GM19463 (cell line): ENCODE data around the gene BRDT.

Experiments
- ATAC-seq: cut with Tn5 transposase; IDR thresholded peaks from one replicate; pipeline ENCODE4 v1.9.1; 2021; ENCODE audit warnings: mild to moderate bottlenecking, moderate library complexity; ENCODE audit not compliant: unreplicated experiment

The BRDT gene

DNA sequence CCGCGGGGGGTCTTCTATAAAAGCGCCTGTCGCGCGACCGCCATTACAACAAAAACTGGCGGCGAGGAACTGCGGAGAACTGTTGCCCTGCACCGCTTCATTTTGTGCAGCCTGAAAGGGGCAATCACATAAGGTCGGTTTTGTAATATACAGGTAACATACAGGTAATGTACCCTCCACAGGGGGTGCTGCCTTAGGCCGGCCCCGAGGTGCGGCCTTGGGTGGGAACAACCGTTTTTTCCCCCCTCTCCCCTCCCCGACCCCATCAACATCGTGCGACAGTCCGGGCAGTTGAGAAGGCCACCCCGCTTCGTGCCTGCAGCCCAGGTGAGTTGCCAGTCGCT, at the start of gene BRDT:
BRDT (plus strand) TSS at position 46 of the 344 bp plus-strand sequence. CDS start 13,354 bp downstream, outside the sequence.
- ATAC-seq = no peak

GRCh38 chr1:91900562-91900961, 48.6 kb upstream of the BRDT start:
- ATAC-seq = no peak

DNA sequence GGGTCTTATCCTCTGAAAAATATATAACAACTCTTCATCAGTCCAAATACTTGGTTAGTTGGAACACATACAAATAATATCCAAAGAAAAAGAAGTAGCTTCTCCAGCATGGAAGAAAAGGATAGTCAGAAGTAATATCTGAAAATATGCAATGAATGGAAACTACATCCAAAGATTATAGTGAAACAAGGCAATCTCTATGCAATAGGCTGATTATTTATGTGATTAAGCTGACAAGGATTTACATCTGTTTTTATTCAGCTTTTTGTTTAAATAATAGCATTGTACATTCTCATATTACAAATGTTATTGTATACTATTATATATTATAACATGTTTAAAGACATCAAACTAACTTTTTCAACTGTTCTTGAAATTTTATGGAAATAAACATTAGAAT, 48.0 kb upstream of the BRDT start:
- no peak for ATAC-seq

GRCh38 chr1:91912266-91912665, 36.9 kb upstream of the BRDT start:
- no peak for ATAC-seq

- no peak for ATAC-seq
These were observed 36.2 kb upstream of the BRDT start for GRCh38 chr1:91913018-91913417.

DNA sequence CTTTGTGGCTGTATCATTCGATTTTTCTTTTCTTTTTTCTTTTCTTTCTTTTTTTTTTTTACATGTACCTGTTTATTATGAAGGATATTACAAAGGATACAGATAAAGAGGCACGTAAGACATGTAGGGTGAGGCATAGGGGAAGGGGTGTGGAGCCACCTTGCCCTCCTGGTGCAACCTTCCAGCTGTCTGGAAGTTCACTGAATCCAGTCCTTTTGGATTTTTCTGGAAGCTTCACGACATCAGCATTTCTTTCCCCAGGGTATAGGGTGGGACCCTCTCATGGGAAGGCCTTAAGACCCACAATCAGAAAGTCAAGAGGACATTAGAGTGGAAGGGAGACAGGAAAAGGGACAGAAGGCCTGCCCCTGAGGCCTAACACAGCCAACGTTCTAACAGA, 33.2 kb upstream of the BRDT start:
- ATAC-seq = no peak

DNA sequence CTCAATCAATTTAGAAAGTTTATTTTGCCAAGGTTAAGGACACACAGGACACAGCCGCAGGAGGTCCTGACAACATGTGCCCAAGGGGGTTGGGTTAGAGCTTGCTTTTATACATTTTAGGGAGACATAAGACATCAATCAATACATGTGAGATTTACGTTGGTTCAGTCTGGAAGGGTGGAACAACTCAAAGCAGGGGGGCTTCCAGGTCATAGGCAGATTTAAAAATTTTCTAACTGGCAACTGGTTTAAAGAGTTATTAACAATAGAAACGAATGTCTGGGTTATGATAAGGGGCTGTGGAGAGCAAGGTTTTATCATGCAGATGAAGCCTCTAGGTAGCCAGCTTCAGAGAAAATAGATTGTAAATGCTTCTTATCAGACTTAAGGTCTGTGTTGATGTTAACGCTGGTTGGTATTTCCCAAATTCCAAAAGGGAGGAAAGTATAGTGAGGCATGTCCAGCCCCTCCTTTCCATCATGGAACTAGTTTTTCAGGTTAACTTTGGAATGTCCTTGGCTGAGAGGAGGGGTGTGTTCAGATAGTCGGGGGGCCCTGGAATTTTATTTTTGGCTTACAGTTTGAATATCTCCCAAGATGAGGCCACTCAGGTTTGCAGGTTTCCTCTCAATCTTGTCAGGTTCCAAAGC, 32.3 kb upstream of the BRDT start:
- ATAC-seq = no peak

DNA sequence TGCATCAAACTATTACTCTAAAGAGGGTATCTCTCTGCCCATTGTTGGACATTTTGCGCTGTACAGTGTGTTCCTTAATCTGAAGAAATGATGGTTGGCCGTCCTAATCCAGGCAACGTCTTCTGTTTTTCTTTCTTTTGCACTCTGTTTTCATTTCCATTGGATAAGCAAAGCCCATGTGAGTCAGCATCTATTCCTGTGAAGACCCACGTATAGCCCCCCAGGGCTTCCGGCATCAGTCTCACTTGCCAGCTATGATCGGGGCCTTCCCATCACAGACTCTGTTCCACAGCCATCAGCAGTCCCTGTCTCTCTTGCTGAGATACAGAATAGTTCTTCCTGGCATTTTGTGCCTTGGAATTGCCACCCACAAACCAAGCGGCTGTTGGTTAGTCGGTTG, 29.2 kb upstream of the BRDT start:
- ATAC-seq = no peak

DNA sequence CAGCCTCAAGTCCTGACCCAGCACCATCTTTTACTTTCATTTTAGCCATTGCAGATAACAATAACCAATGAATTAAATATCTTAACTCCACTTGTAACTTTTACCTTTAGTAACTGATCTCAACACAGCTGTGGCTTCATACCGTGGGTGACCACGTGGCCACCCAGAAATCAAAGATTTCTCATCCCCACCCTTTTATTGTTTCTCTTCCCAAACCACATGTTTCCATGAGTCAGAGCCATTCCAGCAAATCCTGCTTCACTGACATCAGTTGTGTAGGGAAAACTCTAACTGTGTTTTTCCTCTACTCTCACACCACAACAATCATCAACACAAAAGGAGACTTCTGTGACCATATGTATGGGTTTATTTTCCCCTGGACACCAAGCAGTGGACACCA, 25.1 kb upstream of the BRDT start:
- ATAC-seq = no peak

GRCh38 chr1:91925644-91926435, 23.4 kb upstream of the BRDT start:
- no peak for ATAC-seq

GRCh38 chr1:91928026-91928425, 21.2 kb upstream of the BRDT start:
- no peak for ATAC-seq

DNA sequence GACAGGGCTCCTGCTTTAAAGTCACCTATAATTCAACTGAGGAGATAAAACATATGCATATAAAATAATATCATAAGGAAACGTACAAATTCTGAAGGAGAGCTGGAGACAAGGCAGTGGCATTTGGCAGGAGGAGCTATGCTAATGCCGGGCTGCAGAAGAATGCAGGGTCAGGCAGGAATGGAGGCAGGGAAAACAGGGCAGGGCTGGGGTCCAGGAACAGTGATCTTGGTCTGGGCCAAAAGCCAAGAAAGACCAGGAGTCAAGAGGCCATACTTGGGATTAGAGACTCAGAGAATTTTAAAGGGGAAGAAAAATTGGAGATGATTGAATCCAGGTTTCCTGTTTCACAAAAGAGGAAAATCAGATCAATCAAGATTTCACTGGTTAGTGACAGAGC, 20.0 kb upstream of the BRDT start:
- ATAC-seq = no peak

GRCh38 chr1:91937613-91938012, 11.6 kb upstream of the BRDT start:
- ATAC-seq = no peak

GRCh38 chr1:91940496-91940895, 8.7 kb upstream of the BRDT start:
- no peak for ATAC-seq

GRCh38 chr1:91944087-91944486, 5.1 kb upstream of the BRDT start:
- no peak for ATAC-seq

DNA sequence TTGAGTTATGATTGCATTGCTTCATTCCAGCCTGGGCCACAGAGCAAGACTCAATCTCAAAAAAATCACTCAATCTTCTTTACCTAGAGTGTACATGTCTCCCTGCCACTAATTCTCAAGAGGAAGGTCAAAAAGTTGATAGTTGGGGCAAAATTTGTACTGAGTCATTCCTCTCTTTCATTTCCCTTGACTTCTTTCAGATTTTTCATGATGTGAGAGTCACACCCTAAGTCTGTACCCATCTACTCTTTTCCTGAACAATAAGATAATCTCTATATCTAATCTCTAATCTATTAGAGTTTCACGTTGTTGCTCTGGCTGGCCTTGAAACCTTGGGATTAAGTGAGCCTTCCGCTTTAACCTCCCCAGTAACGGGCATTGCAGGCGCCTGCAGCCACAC, 1.1 kb upstream of the BRDT start:
- ATAC-seq = no peak

DNA sequence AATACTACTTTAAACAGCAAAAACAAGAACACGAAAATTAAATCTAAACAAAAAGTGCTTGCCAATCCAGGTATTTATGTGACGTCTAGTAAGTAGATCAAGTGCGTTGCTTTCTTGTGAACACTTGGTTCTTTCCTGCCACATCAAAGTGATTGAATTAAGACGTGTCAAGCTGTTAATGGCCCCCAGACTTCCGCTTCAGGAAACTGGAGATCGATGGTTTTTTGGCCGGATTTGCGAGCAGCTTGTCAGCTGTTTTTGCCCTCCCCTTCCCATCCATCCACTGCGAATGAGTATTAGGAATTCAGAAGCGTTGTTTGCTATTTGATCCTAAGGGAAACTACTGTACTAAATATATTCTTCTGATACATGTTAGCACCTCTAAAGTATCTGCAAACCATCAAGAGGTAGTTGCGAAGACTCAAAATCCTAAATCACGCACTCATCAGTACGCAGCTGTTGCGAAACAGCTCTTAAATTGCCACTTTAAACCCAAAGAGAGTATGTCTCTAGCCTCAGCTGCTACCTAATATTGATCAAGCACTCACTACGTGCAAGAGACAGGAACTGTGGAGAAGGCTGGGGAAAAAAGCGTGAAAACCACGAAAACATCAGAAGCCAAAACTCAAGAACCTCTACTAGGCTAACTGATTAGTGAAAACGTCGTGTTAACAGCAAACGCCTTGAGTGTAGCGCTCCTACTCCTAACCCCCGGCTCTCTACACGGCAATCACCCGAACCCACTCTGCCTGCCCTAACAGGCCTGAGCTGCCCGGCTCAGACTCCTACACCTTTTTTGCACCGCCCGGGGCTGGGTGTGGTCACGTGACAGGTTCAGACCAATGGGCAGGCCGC, 473 bp upstream of the BRDT start:
- ATAC-seq = no peak

GRCh38 chr1:91952187-91952586, 3.0 kb downstream of the BRDT start:
- no peak for ATAC-seq

DNA sequence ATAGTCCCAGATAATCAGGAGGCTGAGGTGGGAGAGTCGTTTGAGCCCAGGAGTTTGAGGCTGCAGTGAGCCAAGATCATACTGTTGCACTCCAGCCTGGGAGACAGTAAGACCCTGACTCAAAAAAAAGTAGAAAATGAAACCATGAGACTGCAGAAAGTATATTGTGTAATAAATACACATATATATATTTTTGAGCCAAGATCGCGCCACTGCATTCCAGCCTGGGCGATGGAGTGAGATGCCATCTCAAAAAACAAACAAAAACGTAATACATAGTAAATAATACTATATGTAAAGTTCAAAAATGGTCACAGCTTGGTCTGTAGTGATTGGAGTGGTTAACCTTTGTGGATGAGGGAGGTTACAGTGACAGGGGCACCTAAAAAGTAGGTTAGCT, 9.7 kb downstream of the BRDT start:
- no peak for ATAC-seq

DNA sequence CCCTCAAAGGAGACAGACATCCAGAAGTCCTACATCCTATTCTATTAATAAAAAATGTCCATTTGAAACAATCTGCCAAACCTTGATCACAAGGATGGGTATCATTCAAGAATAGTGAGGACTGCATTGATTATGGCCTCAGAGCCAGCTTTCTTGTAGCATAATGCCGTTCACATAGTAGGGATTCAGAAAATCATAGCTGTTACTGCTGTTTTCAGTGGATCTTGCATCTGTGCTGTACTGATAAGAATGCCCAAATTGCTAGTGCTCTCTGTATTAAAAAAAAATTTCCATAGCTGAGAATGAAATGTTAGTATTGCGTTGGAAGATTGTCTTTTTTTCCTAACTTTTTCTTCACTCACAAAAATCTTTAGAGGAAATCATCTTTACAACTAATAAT, 19.1 kb downstream of the BRDT start:
- ATAC-seq = no peak

DNA sequence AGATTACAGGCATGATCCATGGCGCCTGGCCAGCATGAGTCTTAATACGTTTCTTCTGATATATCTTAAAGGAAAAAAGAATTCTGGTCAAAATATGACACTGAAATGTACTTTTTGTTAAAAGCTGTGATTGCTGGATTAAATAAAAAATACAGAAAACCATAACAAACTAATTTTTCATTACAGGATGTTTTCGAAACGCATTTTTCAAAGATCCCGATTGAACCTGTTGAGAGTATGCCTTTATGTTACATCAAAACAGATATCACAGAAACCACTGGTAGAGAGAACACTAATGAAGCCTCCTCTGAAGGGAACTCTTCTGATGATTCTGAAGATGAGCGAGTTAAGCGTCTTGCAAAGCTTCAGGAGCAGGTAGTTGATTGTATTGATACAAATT, 30.2 kb downstream of the BRDT start:
- ATAC-seq = no peak

DNA sequence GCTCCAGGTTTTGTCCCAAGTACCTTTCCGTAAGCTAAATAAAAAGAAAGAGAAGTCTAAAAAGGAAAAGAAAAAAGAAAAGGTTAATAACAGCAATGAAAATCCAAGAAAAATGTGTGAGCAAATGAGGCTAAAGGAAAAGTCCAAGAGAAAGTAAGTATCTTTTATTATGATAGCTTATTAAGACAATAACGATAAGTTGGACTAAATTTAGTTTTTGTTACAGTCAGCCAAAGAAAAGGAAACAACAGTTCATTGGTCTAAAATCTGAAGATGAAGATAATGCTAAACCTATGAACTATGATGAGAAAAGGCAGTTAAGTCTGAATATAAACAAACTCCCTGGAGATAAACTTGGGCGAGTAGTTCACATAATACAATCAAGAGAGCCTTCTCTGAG, 31.5 kb downstream of the BRDT start:
- ATAC-seq = no peak
